Nucleus accumbens (tissue), 56 donors: Measurements from ENCODE around the gene RSPH3.
A peak's percentile ranks its signal among the peaks of the same experiment; 100 is the strongest.
"Not testable (repeated sequence)": the region's sequence is repeated elsewhere in the genome, so short reads cannot be mapped to it uniquely, and the experiment has no call there.

Experiments
- DNase-seq, 56 donors: peaks; one replicate each; lab custom pipeline; 2025; lab: John Stamatoyannopoulos, UW

Gene RSPH3

GRCh38 chr6:158978757-158979156 is 21.2 kb downstream of the RSPH3 start:
- DNase-seq = no peak

- no peak for DNase-seq
Measured at GRCh38 chr6:158977382-158977781, 22.6 kb downstream of the RSPH3 start.

GRCh38 chr6:158972241-158973233 is 27.5 kb downstream of the RSPH3 start:
- DNase-seq = no peak

- DNase-seq = peak in 2 of 56 donors; percentile 5 to 8
Measured at GRCh38 chr6:158970640-158971275, 29.2 kb downstream of the RSPH3 start.

- DNase-seq = no peak
Measured at GRCh38 chr6:158969148-158969547, 30.9 kb downstream of the RSPH3 start.

- DNase-seq = no peak
Measured at GRCh38 chr6:158963020-158963808, 36.8 kb downstream of the RSPH3 start.

GRCh38 chr6:158962371-158962770 is 37.6 kb downstream of the RSPH3 start:
- DNase-seq = no peak

- DNase-seq = peak in 1 of 56 donors; percentile 23
Measured at GRCh38 chr6:158960026-158960425, 40.0 kb downstream of the RSPH3 start.

- peak in 2 of 56 donors; percentile 6 to 24 for DNase-seq
Measured at GRCh38 chr6:158959552-158959951, 40.5 kb downstream of the RSPH3 start.

GRCh38 chr6:158958504-158959386 is 41.3 kb downstream of the RSPH3 start:
- DNase-seq = no peak

GRCh38 chr6:158955255-158955654 is 44.7 kb downstream of the RSPH3 start:
- DNase-seq = no peak

GRCh38 chr6:158954753-158955152 is 45.2 kb downstream of the RSPH3 start:
- no peak for DNase-seq

GRCh38 chr6:158952011-158952410 is 48.0 kb downstream of the RSPH3 start:
- not testable (repeated sequence) for DNase-seq

- not testable (repeated sequence) for DNase-seq
Measured at GRCh38 chr6:158951565-158951964, 48.4 kb downstream of the RSPH3 start.

- DNase-seq = no peak
Measured at GRCh38 chr6:158947284-158947683, 52.7 kb downstream of the RSPH3 start.

GRCh38 chr6:158943380-158944032 is 56.5 kb downstream of the RSPH3 start:
- no peak for DNase-seq

GRCh38 chr6:158942349-158942748 is 57.7 kb downstream of the RSPH3 start:
- no peak for DNase-seq

- DNase-seq = no peak
Measured at GRCh38 chr6:158941246-158941645, 58.8 kb downstream of the RSPH3 start.
